Heart left ventricle (tissue), 13 donors: ENCODE measurements around the gene ZFP69.

Experiments
- POLR2A ChIP-seq, 2 donors: fragments of 450-650 bp; IDR thresholded peaks; one replicate each; pipeline ENCODE4 v1.6.1; 2017; ENCODE audit warnings: antibody characterized with exemption in 2 of 2, mild to moderate bottlenecking in 2 of 2, moderate library complexity in 2 of 2
- TF ChIP-seq, protein P1 (sequence below), 12 donors: fragments of 200-600 bp; sonication (generic) in 4 of 12; IDR thresholded peaks; one replicate each; pipeline versions ENCODE4 v1.5.0 to v1.8.0; 2018 to 2022; ENCODE audit warnings: antibody characterized with exemption in 12 of 12, mild to moderate bottlenecking in 5 of 12
- donor health status: ischemic (EF 13 %, LVEDD 7.1; RV severe dilation, severe dysfunction).
- donor health status: DM: no; HTN: yes; CAD: no.
- donor health status: DM: no; HTN: no; CAD: no.
- donor health status: ischemic (EF 25% LVEDD 6.9; RV normal size, moderate dysfunction).
- donor health status: ischemic (EF 25% LVEDD 5.7; RV mildly dilated, moderate dysfunction).
- donor health status: ischemic (EF 35%, LVEDD 5.7; RV mildly dilated, moderate dysfunction).
- donor health status: nonischemic (EF 11% LVEDD 7.7; RV severe dilation, severe dysfunction).
- donor health status: DM: yes; HTN: yes; CAD: no.
- donor health status: PGD.
- donor health status: ischemic (EF 29% LVEDD 5.4; RV normal size, mild dysfunction).
- donor health status: nonischemic (EF 23%, LVEDD 6.1; RV moderate dilation, normal function).

DNA sequence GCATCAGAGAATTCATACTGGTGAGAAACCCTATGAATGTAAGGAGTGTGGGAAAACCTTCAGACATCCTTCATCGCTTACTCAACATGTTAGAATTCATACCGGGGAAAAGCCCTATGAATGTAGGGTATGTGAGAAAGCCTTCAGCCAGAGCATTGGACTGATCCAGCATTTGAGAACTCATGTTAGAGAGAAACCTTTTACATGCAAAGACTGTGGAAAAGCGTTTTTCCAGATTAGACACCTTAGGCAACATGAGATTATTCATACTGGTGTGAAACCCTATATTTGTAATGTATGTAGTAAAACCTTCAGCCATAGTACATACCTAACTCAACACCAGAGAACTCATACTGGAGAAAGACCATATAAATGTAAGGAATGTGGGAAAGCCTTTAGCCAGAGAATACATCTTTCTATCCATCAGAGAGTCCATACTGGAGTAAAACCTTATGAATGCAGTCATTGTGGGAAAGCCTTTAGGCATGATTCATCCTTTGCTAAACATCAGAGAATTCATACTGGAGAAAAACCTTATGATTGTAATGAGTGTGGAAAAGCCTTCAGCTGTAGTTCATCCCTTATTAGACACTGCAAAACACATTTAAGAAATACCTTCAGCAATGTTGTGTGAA, 14.0 kb upstream of the ZFP69 start:
- TF ChIP-seq, protein P1, sequence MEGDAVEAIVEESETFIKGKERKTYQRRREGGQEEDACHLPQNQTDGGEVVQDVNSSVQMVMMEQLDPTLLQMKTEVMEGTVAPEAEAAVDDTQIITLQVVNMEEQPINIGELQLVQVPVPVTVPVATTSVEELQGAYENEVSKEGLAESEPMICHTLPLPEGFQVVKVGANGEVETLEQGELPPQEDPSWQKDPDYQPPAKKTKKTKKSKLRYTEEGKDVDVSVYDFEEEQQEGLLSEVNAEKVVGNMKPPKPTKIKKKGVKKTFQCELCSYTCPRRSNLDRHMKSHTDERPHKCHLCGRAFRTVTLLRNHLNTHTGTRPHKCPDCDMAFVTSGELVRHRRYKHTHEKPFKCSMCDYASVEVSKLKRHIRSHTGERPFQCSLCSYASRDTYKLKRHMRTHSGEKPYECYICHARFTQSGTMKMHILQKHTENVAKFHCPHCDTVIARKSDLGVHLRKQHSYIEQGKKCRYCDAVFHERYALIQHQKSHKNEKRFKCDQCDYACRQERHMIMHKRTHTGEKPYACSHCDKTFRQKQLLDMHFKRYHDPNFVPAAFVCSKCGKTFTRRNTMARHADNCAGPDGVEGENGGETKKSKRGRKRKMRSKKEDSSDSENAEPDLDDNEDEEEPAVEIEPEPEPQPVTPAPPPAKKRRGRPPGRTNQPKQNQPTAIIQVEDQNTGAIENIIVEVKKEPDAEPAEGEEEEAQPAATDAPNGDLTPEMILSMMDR (IDR thresholded peaks at IDR 0.05), result no peak
- no peak for TF ChIP-seq POLR2A (IDR thresholded peaks at IDR 0.05)
